ENCODE data around the gene HDGFL2.
"Not testable (repeated sequence)": the region's sequence is repeated elsewhere in the genome, so short reads cannot be mapped to it uniquely, and the experiment has no call there.

HDGFL2 gene

DNA sequence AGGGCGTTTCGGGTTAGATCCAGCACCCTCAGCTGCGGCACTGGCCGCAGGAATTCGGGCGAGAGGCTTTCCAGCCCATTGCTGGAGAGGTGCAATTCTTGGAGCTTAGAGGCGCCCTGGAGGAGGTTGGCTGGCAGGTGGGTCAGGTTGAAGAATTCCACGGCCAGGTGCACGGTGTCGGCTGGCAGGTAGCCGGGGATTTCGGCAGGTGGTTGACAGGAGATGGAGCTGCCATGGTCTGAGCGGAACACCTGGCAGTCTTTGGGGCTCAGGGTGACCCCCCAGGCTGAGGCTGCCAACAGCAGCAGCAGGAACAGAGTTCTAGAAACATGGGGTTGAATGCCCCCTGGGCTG lies 66.5 kb downstream of the HDGFL2 start:
- Histone ChIP-seq H3K4me2 (no peak overlapping the region), H3K9ac (no peak overlapping the region)

DNA sequence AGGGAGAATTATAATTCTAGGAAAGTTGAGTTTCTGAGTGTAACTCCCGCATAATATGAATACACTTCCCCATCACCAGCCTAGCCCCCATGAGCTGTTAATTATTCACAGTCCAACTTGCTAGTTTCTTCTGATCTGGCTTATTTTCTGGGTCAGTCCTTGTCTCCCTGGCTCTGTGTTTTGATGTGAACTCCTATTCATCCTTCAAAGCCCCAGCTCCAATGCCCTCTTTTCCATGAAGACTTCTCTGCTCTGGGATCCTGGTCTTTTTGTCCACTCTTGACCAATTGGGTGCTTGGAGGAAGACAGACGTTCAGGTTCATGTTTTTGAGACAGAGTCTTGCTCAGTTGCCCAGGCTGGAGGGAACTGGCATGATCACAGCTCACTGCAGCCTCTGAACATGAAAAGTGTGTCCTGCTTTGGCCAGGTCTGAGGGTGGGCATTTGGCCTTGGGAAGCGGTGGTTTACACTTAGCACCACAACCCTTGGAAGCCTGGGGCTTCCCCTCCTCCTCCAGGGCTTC lies 67.1 kb downstream of the HDGFL2 start:
- peaks cover 61% of the 10 kb centered on the region for H3K27me3 ChIP-seq (ENCODE audit: insufficient read depth, low read depth)
- no peak overlapping the region for H2AFZ ChIP-seq (ENCODE audit: low read depth)
- no peaks in the 10 kb centered on the region for H4K20me1 ChIP-seq (ENCODE audit: insufficient read depth)
- H3K4me1 ChIP-seq (ENCODE audit: low read depth, poor library complexity, severe bottlenecking) = peaks cover 16% of the 10 kb centered on the region
- no peak overlapping the region for H3K9ac ChIP-seq
- H3K36me3 ChIP-seq (ENCODE audit: insufficient read depth) = no peaks in the 10 kb centered on the region
- H3K27ac ChIP-seq = no peak overlapping the region
- H3K79me2 ChIP-seq (ENCODE audit: insufficient read depth, low read depth) = no peaks in the 10 kb centered on the region
- H3K4me2 ChIP-seq = no peak overlapping the region
- no peak overlapping the region for H3K4me3 ChIP-seq (IDR thresholded peaks at IDR 0.05; ENCODE audit: insufficient read depth, low read depth, low read length)
- TF ChIP-seq, protein P1, sequence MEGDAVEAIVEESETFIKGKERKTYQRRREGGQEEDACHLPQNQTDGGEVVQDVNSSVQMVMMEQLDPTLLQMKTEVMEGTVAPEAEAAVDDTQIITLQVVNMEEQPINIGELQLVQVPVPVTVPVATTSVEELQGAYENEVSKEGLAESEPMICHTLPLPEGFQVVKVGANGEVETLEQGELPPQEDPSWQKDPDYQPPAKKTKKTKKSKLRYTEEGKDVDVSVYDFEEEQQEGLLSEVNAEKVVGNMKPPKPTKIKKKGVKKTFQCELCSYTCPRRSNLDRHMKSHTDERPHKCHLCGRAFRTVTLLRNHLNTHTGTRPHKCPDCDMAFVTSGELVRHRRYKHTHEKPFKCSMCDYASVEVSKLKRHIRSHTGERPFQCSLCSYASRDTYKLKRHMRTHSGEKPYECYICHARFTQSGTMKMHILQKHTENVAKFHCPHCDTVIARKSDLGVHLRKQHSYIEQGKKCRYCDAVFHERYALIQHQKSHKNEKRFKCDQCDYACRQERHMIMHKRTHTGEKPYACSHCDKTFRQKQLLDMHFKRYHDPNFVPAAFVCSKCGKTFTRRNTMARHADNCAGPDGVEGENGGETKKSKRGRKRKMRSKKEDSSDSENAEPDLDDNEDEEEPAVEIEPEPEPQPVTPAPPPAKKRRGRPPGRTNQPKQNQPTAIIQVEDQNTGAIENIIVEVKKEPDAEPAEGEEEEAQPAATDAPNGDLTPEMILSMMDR (conservative IDR thresholded peaks at IDR 0.05; ENCODE audit: low read depth, low read length) = no peak

More for the DNA sequence above, 66.5 kb downstream of the HDGFL2 start:
- TF ChIP-seq, protein P1 (conservative IDR thresholded peaks at IDR 0.05; ENCODE audit: low read depth, low read length) = no peak
- Histone ChIP-seq H2AFZ (ENCODE audit: low read depth) (no peak overlapping the region), H3K79me2 (ENCODE audit: insufficient read depth, low read depth) (no peaks in the 10 kb centered on the region), H3K4me3 (IDR thresholded peaks at IDR 0.05; ENCODE audit: insufficient read depth, low read depth, low read length) (no peak overlapping the region), H3K36me3 (ENCODE audit: insufficient read depth) (no peaks in the 10 kb centered on the region), H4K20me1 (ENCODE audit: insufficient read depth) (no peaks in the 10 kb centered on the region), H3K27me3 (ENCODE audit: insufficient read depth, low read depth) (peaks cover 67% of the 10 kb centered on the region), H3K27ac (no peak overlapping the region), H3K4me1 (ENCODE audit: low read depth, poor library complexity, severe bottlenecking) (peaks cover 16% of the 10 kb centered on the region)

DNA sequence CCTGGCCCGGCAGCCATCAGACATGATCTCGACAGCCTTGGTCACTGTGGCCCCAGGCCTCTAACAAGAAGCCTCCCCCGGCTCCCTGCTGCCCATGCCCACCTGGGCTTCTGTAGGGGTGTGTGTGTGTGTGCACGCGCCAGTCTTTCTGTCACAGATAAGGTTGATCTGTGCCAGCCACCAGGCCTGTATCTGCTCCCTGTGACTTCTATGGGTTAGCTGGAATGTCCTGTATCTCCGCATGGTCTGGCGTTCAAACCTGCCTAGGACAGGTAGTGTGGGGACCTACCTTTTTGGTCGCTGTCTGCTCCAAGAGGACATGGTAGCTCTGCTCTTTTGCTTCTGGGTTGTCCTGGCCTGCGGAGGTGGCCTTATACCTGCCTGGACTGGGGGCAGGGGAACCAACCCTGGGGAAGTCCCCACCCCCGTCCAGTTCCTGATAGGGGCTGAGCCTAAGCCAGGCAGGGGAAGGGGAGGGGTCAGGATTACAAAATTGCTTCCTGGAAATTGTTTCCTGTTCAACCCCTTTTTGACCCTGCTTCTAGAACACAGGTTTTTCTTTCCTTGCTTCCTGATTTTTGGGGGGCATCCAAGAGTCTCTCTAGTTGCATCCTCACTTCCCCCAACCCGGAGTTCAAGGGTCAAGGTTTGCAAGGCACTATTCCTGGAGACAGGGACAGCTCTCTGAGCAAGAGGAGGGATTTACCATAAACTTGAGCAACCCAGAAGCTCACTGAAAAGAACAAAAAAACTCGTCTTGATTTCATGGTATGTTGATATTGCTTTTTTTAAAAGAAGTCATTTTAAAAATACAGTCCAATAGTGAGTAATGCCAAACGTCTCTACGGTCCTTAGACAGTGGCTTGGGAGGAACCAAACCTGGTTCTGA lies 67.8 kb downstream of the HDGFL2 start, which contains the start of gene LRG1:
TSS of gene LRG1 (minus strand) at position 344 of the 889 bp plus-strand sequence. CDS start at position 321, 23 bp downstream.
- no peaks in the 10 kb centered on the region for H4K20me1 ChIP-seq (ENCODE audit: insufficient read depth)
- no peaks in the 10 kb centered on the region for H3K36me3 ChIP-seq (ENCODE audit: insufficient read depth)
- H3K27ac ChIP-seq = no peak within 1 kb of the TSS
- no peak within 1 kb of the TSS for H3K4me3 ChIP-seq (IDR thresholded peaks at IDR 0.05; ENCODE audit: insufficient read depth, low read depth, low read length)
- H2AFZ ChIP-seq (ENCODE audit: low read depth) = no peak within 1 kb of the TSS
- peaks cover 16% of the 10 kb centered on the region for H3K4me1 ChIP-seq (ENCODE audit: low read depth, poor library complexity, severe bottlenecking)
- H3K27me3 ChIP-seq (ENCODE audit: insufficient read depth, low read depth) = peaks cover 54% of the 10 kb centered on the region
- TF ChIP-seq, protein P1 (conservative IDR thresholded peaks at IDR 0.05; ENCODE audit: low read depth, low read length) = no peak
- H3K4me2 ChIP-seq = peak within 1 kb of the TSS; percentile 43; the same call in 1 of the 2 replicates
- H3K79me2 ChIP-seq (ENCODE audit: insufficient read depth, low read depth) = no peaks in the 10 kb centered on the region
- no peak within 1 kb of the TSS for H3K9ac ChIP-seq

DNA sequence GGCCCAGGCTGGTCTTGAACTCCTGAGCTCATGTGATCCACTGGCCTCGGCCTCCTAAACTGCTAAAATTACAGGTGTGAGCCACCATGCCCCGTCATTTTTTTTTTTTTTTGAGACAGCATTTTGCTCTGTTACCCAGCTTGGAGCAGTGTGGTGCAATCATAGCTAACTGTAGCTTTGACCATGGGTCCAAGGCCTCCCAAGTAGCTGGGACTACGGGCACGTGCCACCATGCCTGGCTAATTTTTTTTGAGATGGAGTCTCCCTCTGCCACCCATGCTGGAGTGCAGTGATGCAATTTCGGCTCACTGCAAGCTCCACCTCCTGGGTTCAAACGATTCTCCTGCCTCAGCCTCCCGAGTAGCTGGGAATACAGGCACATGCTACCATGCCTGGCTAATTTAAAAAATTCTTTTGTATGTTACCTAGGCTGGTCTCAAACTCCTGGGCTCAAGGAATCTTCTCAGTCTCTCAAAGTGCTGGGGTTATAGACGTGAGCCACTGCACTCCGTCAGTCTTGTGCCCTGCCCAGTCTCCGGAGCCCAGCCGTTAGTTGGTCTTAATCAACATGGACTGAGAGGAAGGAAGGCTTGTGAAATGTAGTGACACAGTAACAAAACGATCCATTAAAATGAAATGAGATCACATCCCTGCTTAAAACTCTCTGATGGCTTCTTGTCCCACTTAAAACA lies 69.2 kb downstream of the HDGFL2 start:
- Histone ChIP-seq H3K36me3 (ENCODE audit: insufficient read depth) (no peaks in the 10 kb centered on the region), H3K9ac (no peak overlapping the region), H3K27me3 (ENCODE audit: insufficient read depth, low read depth) (peaks cover 44% of the 10 kb centered on the region), H3K4me3 (IDR thresholded peaks at IDR 0.05; ENCODE audit: insufficient read depth, low read depth, low read length) (no peak overlapping the region), H2AFZ (ENCODE audit: low read depth) (no peak overlapping the region), H3K79me2 (ENCODE audit: insufficient read depth, low read depth) (no peaks in the 10 kb centered on the region), H3K27ac (no peak overlapping the region), H3K4me1 (ENCODE audit: low read depth, poor library complexity, severe bottlenecking) (peaks cover 16% of the 10 kb centered on the region), H3K4me2 (no peak overlapping the region), H4K20me1 (ENCODE audit: insufficient read depth) (no peaks in the 10 kb centered on the region)
- TF ChIP-seq, protein P1 (conservative IDR thresholded peaks at IDR 0.05; ENCODE audit: low read depth, low read length) = no peak

DNA sequence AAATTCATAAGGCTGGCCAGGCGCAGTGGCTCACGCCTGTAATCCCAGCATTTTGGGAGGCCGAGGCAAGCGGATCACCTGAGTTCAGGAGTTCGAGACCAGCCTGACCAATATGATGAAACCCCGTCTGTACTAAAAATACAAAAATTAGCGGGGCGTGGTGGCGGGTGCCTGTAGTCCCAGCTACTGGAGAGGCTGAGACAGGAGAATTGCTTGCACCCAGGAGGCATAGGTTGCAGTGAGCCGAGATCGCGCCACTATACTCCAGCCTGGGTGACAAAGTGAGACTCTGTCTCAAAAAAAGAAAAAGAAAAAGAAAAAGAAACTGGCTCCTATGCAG lies 69.7 kb downstream of the HDGFL2 start:
- not testable (repeated sequence) for H2AFZ ChIP-seq (ENCODE audit: low read depth); H3K4me3 ChIP-seq (IDR thresholded peaks at IDR 0.05; ENCODE audit: insufficient read depth, low read depth, low read length); H3K27ac ChIP-seq; H3K36me3 ChIP-seq (ENCODE audit: insufficient read depth); H4K20me1 ChIP-seq (ENCODE audit: insufficient read depth); H3K9ac ChIP-seq; H3K79me2 ChIP-seq (ENCODE audit: insufficient read depth, low read depth); H3K4me2 ChIP-seq
- H3K27me3 ChIP-seq (ENCODE audit: insufficient read depth, low read depth) = peaks cover 44% of the 10 kb centered on the region
- H3K4me1 ChIP-seq (ENCODE audit: low read depth, poor library complexity, severe bottlenecking) = peaks cover 16% of the 10 kb centered on the region
